Stimulated activated naive CD8-positive, alpha-beta T cell treated with anti-CD3 and anti-CD28 coated beads, Interleukin-15, Interleukin-2, amounts not matched to agents 100 U/mL and 50 U/mL, for 24 hours (primary cell): Measurements from ENCODE around the gene MRPL37.
A peak's percentile ranks its signal among the peaks of the same experiment; 100 is the strongest.
"Not testable (repeated sequence)": the region's sequence is repeated elsewhere in the genome, so short reads cannot be mapped to it uniquely, and the experiment has no call there.

ENCODE experiments used
- ATAC-seq: fragments of 150-1000 bp; cut with Tn5 transposase; one replicate; pipeline ENCODE4 v1.10.0; 2021
- DNase-seq: peaks from one replicate; pipeline ENCODE4 v3.0.0; 2021

The MRPL37 gene

GRCh38 chr1:54199765-54200518, at the start of gene MRPL37, which contains the start of gene CYB5RL:
Gene MRPL37 (plus strand): TSS chr1:54200167. CDS start chr1:54200244, 77 bp downstream.
Gene CYB5RL (minus strand): TSS chr1:54200030. CDS start chr1:54195616, 4,414 bp downstream.
- peak; percentile 98 for ATAC-seq

GRCh38 chr1:54151013-54151412, 49.0 kb upstream of the MRPL37 start:
- ATAC-seq = no peak
- DNase-seq = no peak

More at GRCh38 chr1:54199765-54200518, at the start of gene MRPL37, which contains the start of gene CYB5RL:
- DNase-seq = peak; percentile 90

- ATAC-seq (no peak), DNase-seq (no peak)
Measured at GRCh38 chr1:54152696-54153095, 47.3 kb upstream of the MRPL37 start, which contains the start of gene CDCP2. Gene CDCP2 (minus strand): TSS chr1:54153000. CDS start chr1:54152922, 78 bp downstream.

- ATAC-seq (no peak), DNase-seq (no peak)
Measured at GRCh38 chr1:54153535-54154439, 46.2 kb upstream of the MRPL37 start.

- ATAC-seq = no peak
- no peak for DNase-seq
Measured at GRCh38 chr1:54156201-54156600, 43.8 kb upstream of the MRPL37 start.

- ATAC-seq (no peak), DNase-seq (no peak)
Measured at GRCh38 chr1:54156986-54157385, 43.0 kb upstream of the MRPL37 start.

GRCh38 chr1:54157401-54157800, 42.6 kb upstream of the MRPL37 start:
- no peak for DNase-seq
- no peak for ATAC-seq

GRCh38 chr1:54158071-54158470, 41.9 kb upstream of the MRPL37 start:
- DNase-seq (no peak), ATAC-seq (no peak)

- ATAC-seq (no peak), DNase-seq (no peak)
Measured at GRCh38 chr1:54159733-54160316, 40.1 kb upstream of the MRPL37 start.

- no peak for DNase-seq
- no peak for ATAC-seq
Measured at GRCh38 chr1:54160351-54160750, 39.6 kb upstream of the MRPL37 start.

- ATAC-seq (no peak), DNase-seq (no peak)
Measured at GRCh38 chr1:54161495-54162168, 38.3 kb upstream of the MRPL37 start.

GRCh38 chr1:54163051-54163450, 36.9 kb upstream of the MRPL37 start:
- DNase-seq = no peak
- no peak for ATAC-seq

GRCh38 chr1:54163573-54163972, 36.4 kb upstream of the MRPL37 start:
- ATAC-seq (no peak), DNase-seq (no peak)

- DNase-seq (no peak), ATAC-seq (no peak)
Measured at GRCh38 chr1:54165146-54165545, 34.8 kb upstream of the MRPL37 start.

- not testable (repeated sequence) for ATAC-seq, DNase-seq
Measured at GRCh38 chr1:54166357-54166756, 33.6 kb upstream of the MRPL37 start.

GRCh38 chr1:54167422-54168139, 32.4 kb upstream of the MRPL37 start:
- ATAC-seq (no peak), DNase-seq (no peak)

- DNase-seq = no peak
- ATAC-seq = no peak
Measured at GRCh38 chr1:54168206-54168965, 31.6 kb upstream of the MRPL37 start.

- no peak for ATAC-seq
Measured at GRCh38 chr1:54169068-54169467, 30.9 kb upstream of the MRPL37 start.

GRCh38 chr1:54171016-54171415, 29.0 kb upstream of the MRPL37 start:
- DNase-seq (no peak), ATAC-seq (no peak)

More at GRCh38 chr1:54169068-54169467, 30.9 kb upstream of the MRPL37 start:
- DNase-seq = no peak

- DNase-seq (no peak), ATAC-seq (no peak)
Measured at GRCh38 chr1:54171606-54172005, 28.4 kb upstream of the MRPL37 start.
